ENCODE results near the gene ABHD12. TPM values are rescaled to one million over a fixed set of nuclear protein-coding genes. Genes with fewer than 3 reads are reported as not detected.

ABHD12 gene
- polyA plus RNA-seq, 1 experiment: 25.0 TPM

DNA sequence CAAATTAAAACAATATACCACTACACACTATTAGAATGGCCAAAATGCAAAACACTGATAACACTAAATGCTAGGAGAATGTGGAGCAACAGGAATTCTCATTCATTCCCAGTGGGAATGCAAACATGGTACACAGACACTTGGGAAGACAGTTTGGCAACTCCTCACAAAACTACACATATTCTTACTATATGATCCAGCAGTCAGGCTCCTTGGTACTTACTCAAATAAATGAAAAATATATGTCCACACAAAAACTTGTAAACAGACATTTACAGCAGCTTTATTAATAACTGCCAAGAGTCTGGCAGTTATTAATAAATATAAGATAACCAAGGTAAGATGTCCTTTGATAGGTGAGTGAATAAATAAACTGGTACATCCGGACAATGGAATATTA, 44.9 kb downstream of the ABHD12 start:
- ChIA-PET CTCF (no interaction called here), POLR2A (no interaction called here)
- Histone ChIP-seq H3K27me3 (ENCODE audit: control insufficient read depth, insufficient read depth, low read length) (no peaks in the 10 kb centered on the region), H3K36me3 (ENCODE audit: control insufficient read depth, insufficient read depth, low read length) (no peaks in the 10 kb centered on the region), H3K4me3 (ENCODE audit: low read depth, low read length) (no peak overlapping the region)
- TF ChIP-seq, protein P1, sequence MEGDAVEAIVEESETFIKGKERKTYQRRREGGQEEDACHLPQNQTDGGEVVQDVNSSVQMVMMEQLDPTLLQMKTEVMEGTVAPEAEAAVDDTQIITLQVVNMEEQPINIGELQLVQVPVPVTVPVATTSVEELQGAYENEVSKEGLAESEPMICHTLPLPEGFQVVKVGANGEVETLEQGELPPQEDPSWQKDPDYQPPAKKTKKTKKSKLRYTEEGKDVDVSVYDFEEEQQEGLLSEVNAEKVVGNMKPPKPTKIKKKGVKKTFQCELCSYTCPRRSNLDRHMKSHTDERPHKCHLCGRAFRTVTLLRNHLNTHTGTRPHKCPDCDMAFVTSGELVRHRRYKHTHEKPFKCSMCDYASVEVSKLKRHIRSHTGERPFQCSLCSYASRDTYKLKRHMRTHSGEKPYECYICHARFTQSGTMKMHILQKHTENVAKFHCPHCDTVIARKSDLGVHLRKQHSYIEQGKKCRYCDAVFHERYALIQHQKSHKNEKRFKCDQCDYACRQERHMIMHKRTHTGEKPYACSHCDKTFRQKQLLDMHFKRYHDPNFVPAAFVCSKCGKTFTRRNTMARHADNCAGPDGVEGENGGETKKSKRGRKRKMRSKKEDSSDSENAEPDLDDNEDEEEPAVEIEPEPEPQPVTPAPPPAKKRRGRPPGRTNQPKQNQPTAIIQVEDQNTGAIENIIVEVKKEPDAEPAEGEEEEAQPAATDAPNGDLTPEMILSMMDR (IDR thresholded peaks at IDR 0.05; ENCODE audit: insufficient read depth, low read depth, low read length): no peak
- no peak for DNase-seq (ENCODE audit: low read depth)

DNA sequence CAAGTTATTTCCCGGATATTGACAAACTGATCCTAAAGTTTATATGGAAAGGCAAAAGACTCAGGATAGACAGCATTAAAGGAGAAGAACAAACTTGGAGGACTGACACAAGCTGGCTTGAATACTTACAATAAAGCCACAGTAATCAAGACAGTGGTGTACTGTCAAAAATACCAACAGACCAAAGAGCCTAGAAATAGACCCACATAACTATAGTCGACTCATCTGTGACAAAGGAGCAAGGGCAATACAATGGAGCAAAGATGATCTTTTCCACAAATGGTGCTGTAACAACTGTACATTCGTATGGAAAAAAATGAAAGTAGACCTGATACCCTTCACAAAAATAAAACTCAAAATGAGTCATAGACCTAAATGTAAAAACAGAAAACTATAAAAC, 46.0 kb downstream of the ABHD12 start:
- CTCF ChIA-PET: interaction anchor here (1.1 kb wide), 1 partner anchor 8 kb away, joined by 3 read pairs; no protein-coding TSS in a partner anchor
- Histone ChIP-seq H3K36me3 (ENCODE audit: control insufficient read depth, insufficient read depth, low read length) (no peaks in the 10 kb centered on the region), H3K4me3 (ENCODE audit: low read depth, low read length) (no peak overlapping the region), H3K27me3 (ENCODE audit: control insufficient read depth, insufficient read depth, low read length) (no peaks in the 10 kb centered on the region)
- DNase-seq (ENCODE audit: low read depth): no peak
- TF ChIP-seq, protein P1 (IDR thresholded peaks at IDR 0.05; ENCODE audit: insufficient read depth, low read depth, low read length): no peak
- POLR2A ChIA-PET: no interaction called here

DNA sequence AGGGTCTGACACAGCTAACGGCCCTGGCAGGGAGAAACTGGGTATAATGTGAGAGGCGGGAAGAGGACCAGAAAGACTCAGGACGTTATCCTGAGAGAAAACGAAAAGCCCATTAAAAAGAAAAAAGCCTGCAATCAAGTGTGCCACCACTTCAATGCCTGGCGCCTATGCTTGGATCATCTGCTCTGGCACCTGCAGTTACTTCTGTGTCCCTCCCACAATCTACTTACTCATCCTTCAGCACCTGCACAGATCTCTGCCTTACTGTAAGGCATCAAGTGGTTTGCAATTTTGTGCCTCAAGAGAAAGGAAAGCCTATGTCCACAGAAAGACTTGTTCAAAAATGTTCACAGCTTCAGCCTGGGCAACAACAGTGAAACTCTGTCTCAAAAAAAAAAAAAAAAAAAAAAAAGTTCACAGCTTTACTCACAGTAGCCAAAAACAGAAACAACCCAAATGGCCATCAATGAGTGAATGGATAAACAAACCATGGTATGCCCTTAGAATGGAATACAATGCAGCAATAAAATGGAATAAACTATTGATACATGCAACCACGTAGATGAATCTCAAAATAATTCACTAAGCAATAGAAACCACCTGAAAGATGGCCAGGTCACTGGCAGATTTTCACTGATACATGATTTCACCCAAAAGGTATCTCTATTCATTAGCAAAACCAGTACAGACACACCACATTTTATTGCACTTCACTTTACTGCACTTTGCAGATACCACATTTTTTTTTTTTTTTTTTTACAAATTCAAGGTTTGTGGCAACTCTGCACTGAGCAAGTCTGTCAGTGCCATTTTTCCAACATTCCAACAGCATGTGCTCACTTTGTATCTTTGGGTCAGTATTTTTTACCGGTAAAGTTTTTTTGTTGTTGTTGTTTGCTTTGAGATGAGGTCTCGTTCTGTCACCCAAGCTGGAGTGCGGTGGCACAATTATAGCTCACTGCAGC, 48.6 kb downstream of the ABHD12 start:
- DNase-seq (ENCODE audit: low read depth): peak; percentile 27
- POLR2A ChIA-PET: interaction anchor here (0.6 kb wide), 1 partner anchor 79 kb away, joined by 3 read pairs; no protein-coding TSS in a partner anchor
- CTCF ChIA-PET: no interaction called here

DNA sequence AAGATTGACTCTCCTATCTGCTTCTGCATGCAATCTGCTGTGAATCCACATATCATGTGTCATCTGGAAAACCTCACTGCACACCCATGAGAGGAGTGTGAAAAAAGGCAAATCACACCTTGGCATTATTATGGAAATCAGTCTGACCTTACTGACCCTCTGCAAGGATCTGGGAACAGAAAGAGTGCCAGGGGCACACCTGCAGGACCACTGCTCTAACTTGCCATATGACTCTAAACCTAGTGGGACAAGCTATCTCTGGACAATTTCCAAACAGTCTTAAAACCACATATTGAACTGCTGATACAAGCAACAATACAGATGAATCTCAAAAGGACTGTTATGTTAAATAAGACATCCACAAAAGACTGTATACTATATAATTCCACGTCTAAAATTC, 50.3 kb downstream of the ABHD12 start:
- ChIA-PET POLR2A (no interaction called here), CTCF (interaction anchor here (1.7 kb wide), 1 partner anchor 25 kb away, joined by 3 read pairs; no protein-coding TSS in a partner anchor)

More for the DNA sequence above, 48.6 kb downstream of the ABHD12 start:
- Histone ChIP-seq H3K36me3 (ENCODE audit: control insufficient read depth, insufficient read depth, low read length) (no peaks in the 10 kb centered on the region; the same call in 1 of the 2 replicates), H3K4me3 (ENCODE audit: low read depth, low read length) (no peak overlapping the region), H3K27me3 (ENCODE audit: control insufficient read depth, insufficient read depth, low read length) (no peaks in the 10 kb centered on the region)
- TF ChIP-seq, protein P1 (IDR thresholded peaks at IDR 0.05; ENCODE audit: insufficient read depth, low read depth, low read length): no peak

DNA sequence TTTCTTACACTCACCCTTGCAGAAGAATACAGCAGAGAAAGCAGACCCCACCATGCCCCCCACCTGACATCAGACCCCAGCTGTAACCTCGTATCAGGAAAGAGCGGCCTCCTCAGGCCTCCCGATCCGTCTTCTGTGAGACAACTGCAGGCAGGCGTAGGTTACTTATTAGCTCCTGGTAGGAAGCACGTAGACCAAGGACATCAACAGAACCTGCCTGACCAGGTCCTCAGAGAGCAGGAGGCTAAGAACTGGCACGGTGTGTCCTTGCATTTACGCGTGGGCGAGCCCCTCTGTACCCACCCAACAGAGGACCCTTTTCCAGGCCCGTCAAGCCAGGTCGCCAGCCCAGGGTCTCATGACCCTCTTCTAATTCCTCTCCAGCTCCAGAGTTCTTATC, 51.0 kb downstream of the ABHD12 start:
- Histone ChIP-seq H3K4me3 (ENCODE audit: low read depth, low read length) (no peak overlapping the region), H3K36me3 (ENCODE audit: control insufficient read depth, insufficient read depth, low read length) (no peaks in the 10 kb centered on the region; the same call in 1 of the 2 replicates), H3K27me3 (ENCODE audit: control insufficient read depth, insufficient read depth, low read length) (no peaks in the 10 kb centered on the region)
- TF ChIP-seq, protein P1 (IDR thresholded peaks at IDR 0.05; ENCODE audit: insufficient read depth, low read depth, low read length): no peak
- ChIA-PET POLR2A (no interaction called here), CTCF (interaction anchor here (1.0 to 2.3 kb wide), 4 partner anchors 12 to 59 kb away, joined by 3 to 7 read pairs (median 4); no protein-coding TSS in a partner anchor)
- DNase-seq (ENCODE audit: low read depth): no peak

More for the DNA sequence above, 50.3 kb downstream of the ABHD12 start:
- Histone ChIP-seq H3K27me3 (ENCODE audit: control insufficient read depth, insufficient read depth, low read length) (no peaks in the 10 kb centered on the region), H3K36me3 (ENCODE audit: control insufficient read depth, insufficient read depth, low read length) (no peaks in the 10 kb centered on the region; the same call in 1 of the 2 replicates), H3K4me3 (ENCODE audit: low read depth, low read length) (no peak overlapping the region)
- TF ChIP-seq, protein P1 (IDR thresholded peaks at IDR 0.05; ENCODE audit: insufficient read depth, low read depth, low read length): no peak
- DNase-seq (ENCODE audit: low read depth): no peak

Measured in BJ (cell line).